Stimulated activated CD4-positive, alpha-beta T cell treated with anti-CD3 and anti-CD28 coated beads, Interleukin-4, amount 100 ng/mL, for 24 hours (primary cell): Measurements from ENCODE around the gene ITIH2.
A peak's percentile ranks its signal among the peaks of the same experiment; 100 is the strongest.
"Not testable (repeated sequence)": the region's sequence is repeated elsewhere in the genome, so short reads cannot be mapped to it uniquely, and the experiment has no call there.

Source experiments
- DNase-seq: peaks from one replicate; pipeline ENCODE4 v3.0.0-alpha.2; 2020

ITIH2 gene, protein sequence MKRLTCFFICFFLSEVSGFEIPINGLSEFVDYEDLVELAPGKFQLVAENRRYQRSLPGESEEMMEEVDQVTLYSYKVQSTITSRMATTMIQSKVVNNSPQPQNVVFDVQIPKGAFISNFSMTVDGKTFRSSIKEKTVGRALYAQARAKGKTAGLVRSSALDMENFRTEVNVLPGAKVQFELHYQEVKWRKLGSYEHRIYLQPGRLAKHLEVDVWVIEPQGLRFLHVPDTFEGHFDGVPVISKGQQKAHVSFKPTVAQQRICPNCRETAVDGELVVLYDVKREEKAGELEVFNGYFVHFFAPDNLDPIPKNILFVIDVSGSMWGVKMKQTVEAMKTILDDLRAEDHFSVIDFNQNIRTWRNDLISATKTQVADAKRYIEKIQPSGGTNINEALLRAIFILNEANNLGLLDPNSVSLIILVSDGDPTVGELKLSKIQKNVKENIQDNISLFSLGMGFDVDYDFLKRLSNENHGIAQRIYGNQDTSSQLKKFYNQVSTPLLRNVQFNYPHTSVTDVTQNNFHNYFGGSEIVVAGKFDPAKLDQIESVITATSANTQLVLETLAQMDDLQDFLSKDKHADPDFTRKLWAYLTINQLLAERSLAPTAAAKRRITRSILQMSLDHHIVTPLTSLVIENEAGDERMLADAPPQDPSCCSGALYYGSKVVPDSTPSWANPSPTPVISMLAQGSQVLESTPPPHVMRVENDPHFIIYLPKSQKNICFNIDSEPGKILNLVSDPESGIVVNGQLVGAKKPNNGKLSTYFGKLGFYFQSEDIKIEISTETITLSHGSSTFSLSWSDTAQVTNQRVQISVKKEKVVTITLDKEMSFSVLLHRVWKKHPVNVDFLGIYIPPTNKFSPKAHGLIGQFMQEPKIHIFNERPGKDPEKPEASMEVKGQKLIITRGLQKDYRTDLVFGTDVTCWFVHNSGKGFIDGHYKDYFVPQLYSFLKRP

DNA sequence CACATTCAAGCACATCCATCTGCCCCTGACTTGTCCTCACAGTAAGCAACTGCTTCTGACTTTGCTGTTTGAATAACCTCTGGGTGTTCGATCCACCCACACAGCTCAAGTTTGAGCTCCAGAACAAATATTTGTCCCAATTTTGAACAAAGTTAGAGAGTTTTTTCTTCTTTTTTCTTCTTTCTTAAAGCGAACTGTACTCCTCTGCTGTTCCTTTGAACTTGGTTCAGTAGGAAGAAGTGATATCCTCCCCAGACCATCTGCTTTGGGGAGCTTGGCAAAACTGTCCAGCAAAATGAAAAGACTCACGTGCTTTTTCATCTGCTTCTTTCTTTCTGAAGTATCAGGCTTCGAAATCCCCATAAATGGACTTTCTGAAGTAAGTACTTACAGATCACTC lies at the start of gene ITIH2:
TSS of gene ITIH2 (plus strand) at position 177 of the 400 bp plus-strand sequence. CDS start at position 296, 119 bp downstream.
- DNase-seq, result no peak

DNA sequence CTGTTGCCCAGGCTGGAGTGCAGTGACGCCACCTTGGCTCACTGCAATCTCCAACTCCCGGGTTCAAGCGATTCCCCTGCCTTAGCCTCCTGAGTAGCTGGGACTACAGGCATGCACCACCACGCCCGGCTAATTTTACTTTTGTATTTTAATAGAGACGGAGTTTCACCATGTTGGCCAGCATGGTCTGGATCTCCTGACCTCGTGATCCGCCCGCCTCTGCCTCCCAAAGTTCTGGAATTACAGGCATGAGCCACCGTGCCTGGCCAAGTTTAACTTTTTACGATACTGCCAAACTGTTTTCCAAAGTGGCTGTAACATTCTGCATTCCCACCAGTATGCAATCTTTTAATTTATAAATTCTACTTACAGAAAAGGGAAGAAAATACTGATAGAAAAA lies 46.0 kb upstream of the ITIH2 start:
- not testable (repeated sequence) for DNase-seq

DNA sequence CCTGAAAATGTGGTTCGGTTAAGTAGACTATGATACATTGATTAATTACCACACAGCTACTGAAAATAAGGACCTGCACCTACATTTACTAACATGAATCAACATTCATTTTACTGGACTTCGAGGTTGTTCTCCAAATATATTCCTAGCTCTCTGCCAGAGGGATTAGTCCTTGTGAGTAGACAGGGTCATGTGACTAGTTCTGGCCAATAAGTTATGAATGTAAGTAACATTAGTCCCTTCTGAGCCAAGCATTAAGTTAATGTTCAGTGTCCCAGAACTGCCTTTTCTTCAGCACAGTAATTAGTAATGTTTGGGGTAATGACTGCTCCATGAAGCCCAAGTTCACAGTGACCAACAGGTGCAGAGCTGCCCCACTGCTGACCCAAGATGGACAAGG lies 45.6 kb upstream of the ITIH2 start:
- DNase-seq, result no peak

DNA sequence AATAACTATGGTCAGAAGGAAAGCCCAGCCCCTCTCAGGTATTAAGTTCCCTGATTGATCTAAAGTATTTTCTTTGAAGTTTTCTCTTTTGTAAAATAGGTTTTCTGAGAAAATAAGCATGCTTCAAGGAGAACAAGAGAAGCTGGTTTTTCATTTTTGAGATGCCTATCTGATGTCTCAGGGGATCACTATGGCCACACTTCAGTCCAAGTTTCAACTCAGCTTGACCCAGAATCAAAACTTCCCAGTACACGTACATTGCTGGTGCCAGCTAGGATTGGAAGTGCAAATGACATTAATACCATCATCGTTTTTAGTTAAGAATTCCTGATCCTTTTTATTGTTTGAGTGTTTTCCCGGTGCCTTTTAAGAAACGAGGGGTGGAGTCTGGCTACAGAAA lies 43.6 kb upstream of the ITIH2 start:
- no peak for DNase-seq

DNA sequence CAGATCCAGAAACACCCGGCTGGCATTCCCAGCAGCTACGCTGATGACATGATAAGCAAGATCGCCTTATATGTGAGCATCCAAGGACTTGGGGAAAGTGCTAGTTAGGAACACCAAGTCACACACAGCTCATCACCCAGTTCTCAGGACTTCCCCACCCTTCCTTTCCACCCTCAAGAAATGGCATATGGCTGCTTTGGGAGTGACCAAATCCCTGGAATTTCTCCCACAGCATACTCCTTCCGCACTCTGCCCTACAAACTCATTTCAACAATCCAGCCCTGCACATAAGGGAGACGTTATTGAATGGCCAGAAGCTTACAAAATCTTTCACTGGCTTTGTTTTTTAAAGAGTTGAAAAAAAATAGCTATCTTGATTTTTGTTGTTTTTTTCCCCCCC lies 40.6 kb upstream of the ITIH2 start:
- DNase-seq, result no peak

DNA sequence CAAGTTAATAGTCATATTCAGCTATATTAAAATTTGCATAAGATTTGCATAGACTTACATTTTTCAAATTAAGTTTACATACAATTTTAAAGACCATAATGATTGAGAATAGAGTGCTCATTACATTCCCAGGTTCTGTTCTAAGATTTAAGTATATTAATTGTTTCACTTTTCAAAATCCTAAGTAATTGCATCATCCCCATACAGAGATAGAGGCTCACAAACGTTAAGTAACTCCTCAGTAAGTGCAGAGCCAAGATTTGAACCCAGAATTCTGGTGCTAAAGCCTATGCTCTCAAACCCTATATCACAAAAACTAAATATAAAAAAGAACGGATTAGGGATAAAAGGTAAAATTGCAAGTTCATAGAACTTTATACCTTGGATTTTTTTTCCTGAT lies 38.4 kb upstream of the ITIH2 start:
- DNase-seq, result no peak

DNA sequence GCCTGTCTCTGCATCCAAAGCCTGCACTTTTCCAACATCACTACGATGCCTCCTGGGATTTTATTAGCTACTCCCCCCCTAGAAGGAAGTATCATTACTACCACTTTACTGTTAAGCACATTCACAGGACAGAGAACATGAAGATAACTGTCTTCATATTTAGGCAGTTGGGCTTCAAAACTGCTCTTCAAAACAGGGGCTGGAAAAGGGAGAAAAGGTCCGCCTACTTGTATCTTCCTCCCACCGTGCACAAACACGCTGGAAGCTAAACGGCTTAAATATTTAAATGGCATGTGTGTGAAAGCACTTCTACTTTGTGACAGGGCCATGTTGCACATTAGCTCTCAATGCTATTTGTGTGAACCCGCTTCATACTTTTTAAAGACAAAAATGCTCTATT lies 37.3 kb upstream of the ITIH2 start:
- no peak for DNase-seq

DNA sequence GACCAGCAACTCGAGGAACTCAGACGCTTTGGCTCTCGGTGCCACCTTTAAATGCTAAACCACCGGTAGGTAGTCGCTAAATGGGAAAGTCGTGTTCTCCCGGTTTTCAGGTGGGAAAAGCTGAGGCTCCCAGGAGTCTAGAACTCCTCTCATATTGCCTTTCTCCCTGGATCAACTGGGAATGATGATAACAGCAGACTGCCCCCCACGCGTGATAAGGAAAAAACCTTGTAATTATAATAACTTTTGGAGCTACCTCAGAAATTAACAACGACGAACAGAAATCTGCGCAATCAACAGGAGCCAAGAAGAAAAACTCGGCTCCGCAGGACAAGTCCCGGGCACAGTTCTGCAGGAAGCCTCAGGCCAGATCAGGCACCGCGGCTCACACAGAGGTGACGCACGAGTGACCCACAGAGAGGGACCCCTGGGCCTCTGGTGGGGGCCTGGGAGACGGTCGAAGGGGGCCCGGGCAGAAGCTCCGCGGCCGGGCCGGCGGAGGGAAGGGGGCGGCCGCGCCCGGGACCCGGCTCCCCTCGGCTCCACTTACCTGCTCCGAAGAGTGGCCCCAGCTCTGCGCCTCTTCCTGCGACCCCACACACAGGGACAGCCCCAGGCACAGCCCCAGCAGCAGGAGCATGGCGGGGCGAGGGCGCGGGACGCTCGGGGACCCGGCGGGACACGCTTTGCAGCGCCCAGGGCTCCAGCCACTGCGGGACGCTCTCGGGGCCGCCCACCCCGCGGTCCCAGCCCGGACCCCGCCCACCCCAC lies 36.7 kb upstream of the ITIH2 start, which contains the start of gene ITIH5:
TSS of gene ITIH5 (minus strand) at position 714 of the 771 bp plus-strand sequence. CDS start at position 640, 74 bp downstream.
- no peak for DNase-seq

DNA sequence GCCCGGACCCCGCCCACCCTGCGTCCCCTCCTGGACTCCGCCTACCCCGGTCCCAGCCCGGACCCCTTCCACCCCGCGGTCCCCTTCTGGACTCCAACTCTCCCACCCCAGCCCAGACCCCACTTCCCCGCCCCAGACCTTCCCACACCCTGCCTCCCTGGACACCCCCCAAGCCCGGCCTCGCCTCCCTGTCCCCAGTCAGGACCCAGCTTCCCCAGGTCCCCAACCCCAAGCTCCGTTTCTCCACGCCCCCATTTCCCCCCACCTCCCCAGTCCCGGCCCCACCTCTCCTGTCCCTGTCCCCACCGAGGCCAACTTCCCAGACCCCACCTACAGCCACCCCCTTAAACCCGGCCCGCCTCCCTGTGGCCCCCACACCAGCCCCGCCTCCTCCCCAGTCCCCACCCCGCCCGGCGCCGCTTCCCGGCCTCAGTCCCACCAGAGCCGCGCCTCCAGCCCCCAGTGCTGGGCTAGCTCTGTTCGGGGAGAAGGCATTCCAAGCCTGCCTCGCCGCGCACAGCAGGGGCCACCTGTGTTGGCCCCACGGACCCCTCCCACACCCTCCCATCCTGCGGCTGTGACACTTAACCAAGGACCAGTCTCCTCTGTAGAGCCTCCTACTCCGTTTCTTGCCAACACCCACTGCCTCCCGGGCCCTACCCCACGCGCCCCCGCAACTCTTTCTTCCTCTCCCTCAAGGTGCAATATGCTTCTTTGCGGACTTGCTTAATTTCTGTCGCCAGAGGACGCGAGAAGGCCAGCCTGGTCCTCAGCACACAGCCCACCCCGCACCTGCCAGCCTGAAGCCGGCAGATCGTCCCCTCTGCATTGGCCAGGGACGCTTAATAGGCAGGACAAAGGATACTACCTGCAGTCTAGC lies 35.6 kb upstream of the ITIH2 start:
- DNase-seq, result no peak

DNA sequence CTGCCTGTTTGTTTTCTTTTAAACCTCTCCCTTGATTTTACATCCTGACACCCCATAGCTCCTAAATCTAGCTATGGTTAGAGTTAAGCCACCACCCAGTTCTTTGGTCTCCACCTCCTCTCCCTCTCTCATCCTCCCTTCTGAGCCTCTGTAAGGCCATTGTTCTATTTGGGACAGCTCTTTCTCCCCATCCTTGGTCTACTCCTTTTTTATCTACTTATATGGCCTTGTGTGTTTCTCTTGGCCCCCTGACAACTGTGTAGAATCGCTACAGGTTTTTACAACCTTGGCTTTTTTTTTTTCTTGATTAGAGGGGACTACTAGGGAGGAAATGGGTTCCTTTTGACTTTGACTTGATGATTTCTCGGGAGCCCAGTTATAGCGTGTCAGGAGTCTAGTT lies 33.0 kb upstream of the ITIH2 start:
- DNase-seq, result no peak

DNA sequence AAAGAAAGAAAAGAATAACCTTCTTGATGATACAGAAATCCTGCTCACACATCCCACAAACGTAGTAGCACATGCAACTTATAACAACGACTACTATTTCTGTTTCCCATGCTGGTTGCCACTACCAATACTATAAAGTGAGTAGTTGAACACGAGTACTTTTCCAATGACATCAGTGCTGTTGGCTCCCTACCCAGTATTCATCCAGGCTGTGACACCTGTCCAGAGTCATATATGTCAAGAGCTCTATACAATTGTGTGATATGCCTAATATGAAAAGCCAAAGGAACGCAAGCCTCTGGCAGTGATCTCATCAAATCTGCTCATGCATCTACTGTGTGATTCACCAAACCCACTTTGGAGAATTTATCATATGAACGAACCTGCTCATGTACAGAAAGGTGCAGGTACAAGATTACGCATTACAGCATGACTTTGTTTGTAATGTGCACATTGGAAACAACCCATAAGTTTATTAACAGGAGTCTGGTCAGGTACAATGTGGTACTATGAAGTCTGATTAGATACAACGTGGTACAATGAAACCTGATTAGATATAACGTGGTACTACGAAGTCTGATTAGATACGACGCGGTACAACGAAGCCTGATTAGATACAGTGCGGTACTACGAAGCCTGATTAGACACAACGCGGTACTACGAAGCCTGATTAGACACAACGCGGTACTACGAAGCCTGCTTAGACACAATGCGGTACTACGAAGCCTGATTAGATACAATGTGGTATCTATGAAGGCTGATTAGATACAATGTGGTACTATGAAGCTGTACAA lies 30.6 kb upstream of the ITIH2 start:
- DNase-seq, result no peak

DNA sequence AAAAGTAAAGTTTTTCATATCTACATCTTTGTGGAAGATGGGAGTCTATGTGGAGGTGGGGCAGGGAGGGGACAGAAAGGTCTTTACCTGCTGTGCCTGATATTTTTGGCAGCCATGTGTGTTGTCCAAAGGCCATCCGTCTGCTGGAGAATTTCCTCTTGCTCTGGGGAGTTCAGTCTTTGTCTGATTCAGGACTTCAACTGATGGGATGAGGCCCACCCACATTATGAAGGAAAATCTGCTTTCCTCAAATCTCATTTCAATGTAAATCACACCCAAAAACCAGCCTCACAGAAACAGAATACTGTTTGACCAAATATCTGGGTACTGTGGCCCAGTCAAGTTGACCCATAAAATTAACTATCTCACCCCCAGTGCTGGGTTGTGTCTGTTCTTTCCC lies 23.9 kb upstream of the ITIH2 start:
- DNase-seq, result no peak

DNA sequence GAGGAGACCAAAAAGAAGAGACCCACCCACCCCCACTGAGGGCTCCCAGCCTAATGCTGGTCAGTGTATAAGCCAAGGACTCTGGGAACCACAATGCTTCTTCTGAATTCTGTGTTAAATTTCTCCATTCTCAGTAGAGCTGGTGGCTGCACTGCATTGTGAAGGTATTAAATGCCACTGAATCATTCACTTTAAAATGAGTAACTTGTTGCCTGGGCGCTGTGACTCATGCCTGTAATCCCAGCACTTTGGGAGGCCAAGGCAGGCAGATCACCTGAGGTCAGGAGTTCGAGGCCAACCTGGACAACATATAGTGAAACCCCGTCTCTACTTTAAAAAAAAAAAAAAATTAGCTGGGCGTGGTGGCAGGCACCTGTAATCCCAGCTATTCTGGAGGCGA lies 23.0 kb upstream of the ITIH2 start:
- not testable (repeated sequence) for DNase-seq

DNA sequence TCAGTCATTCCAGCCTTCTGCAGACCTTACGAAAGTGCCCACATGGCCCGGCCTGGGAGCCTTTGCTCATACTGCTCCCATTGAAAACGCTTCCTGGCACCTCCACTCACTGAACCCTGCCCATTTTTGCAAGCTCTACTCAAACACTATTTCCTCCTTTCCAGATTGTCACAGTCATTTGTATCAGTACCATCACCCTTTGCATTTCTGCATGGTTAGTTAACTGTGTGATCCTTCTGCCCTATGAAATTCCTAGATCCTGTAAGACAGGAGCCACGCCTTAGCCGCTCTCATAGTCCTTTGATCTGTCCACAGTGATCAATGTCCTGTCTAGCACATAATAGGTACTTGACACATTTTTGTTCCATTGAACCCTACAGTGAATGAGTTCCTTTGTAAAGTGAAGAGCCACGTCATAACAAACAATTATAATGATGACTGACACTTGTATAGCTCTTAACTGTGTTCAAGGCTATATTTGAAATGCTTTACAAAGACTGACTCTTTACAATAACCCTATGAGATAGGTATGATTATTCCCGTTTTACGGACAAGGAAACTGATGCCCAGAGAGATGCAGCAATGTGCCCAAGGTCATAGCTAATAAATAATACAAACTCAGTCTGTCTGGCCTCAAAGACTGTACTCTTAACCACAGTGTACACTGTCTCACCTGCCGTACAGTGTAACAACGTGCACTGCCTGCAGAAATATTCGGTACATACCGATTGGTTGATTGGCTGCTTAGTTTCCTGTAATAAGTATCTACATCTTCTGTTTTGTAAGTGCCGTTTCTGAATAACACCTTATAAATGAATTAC lies 16.6 kb upstream of the ITIH2 start:
- DNase-seq, result no peak

DNA sequence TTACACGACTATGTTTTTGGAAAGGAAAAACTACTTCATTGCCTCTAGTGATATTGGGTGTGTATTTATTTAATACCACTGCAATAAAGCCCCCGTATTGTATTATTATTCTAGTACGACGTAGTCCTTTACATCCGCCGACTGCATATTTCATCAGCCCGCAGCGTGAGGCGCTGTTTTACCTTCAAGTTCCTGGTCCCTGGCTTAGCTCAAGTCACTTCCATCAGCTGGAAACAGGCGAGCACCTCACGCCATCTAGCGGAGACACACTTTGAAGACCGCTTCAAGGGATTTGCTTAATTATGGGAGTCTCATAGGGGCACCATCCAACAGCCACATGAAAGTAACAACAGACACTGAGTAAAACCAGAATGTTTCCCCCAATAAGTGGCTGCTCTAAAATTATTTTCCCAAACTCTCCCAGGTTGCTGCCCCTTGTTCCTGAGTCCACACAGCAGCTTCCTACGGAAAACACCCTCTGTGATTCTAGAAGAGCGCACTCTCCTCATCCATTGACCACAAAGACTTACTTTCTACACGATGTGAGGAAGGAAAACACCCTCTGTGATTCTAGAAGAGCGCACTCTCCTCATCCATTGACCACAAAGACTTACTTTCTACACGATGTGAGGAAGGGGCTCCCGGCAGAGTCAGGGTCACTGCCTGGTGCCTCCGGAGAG lies 15.7 kb upstream of the ITIH2 start:
- peak; percentile 83 for DNase-seq

DNA sequence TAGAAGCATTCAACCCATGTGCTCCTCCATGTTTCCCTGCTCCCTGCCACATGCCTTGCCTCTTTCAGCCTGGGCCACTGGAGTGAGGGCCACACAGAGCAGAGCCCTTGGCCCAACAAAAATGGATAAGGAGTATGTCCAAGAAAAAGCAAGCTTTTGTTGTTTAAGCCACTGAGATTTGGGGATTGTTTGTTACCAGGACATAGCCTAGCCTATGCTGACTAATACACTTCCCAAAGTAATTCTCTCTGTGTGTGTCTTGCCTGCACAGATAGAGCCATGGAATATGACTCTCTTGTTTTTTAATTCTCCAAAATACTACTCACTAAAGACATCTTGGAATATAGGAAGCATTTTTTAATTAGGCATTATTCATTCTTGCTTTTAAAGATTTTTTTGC lies 13.5 kb upstream of the ITIH2 start:
- no peak for DNase-seq

DNA sequence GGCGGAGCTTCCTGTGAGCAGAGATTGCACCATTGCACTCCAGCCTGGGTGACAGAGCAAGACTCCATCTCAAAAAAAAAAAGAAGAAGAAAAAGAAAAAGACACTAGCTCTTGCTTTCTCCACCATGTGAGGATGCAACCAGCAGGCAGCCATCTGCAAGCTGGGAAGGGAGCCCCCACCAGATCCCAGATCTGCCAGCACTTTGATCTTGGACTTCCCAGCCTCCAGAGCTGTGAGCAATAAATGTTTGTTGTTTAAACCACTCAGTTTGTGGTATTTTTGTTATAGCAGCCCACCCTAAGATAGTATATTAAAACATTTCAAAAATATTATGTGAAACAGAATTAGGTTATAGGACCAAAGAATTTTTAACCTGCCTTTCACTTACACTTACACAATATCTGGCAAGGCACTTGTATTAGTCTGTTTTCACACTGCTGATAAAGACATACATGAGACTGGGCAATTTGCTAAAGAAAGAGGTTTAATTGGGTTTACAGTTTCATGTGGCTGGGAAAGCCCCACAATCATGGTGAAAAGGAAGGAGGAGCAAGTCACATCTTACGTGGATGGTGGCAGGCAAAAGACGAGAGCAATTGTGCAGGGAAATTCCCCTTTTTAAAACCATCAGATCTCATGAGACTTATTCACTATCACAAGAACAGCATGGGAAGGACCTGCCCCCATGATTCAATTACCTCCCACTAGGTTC lies 12.1 kb upstream of the ITIH2 start:
- not testable (repeated sequence) for DNase-seq

DNA sequence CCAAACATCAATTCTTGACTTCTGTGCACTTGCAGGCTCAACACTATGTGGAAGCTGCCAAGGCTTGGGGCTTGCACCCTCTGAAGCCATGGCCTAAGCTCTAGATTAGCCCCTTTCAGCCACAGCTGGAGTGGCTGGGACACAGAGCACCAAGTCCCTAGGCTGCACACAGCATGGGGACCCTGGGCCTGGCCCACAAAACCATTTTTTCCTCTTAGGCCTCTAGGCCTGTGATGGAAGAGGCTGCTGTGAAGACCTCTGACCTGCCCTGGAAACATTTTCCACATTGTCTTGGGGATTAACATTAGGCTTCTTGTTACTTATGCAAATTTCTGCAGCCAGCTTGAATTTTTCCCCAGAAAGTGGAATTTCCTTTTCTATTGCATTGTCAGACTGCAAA lies 10.7 kb upstream of the ITIH2 start:
- DNase-seq, result not testable (repeated sequence)

DNA sequence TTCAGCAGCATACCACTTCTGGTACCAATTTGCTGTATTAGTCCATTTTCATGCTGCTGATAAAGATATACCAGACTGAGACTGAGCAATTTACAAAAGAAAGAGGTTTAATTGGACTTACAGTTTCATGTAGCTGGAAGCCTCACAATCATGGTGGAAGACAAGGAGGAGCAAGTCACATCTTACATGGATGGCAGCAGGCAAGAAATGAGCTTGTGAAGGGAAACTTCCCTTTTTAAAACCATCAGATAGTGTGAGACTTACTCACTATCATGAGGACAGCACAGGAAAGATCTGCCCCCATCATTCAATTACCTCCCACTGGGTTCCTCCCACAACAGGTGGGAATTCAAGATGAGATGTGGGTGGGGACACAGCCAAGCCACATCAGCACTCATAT lies 9.9 kb upstream of the ITIH2 start:
- DNase-seq, result not testable (repeated sequence)
